Gastrocnemius medialis (tissue), 4 donors: ENCODE measurements around the gene HUWE1. TPM values are rescaled to one million over a fixed set of nuclear protein-coding genes. Genes with fewer than 3 reads are reported as not detected.
"Not testable (repeated sequence)": the region's sequence is repeated elsewhere in the genome, so short reads cannot be mapped to it uniquely, and the experiment has no call there.

Experiments
- ATAC-seq, 2 donors: fragments of 150-250 bp; one replicate each; pipeline ENCODE4 v1.9.1; 2016
- DNase-seq, 2 donors: peaks; one replicate each; pipeline ENCODE4 v3.0.0-alpha.2; 2019
- H3K27ac ChIP-seq, 4 donors: fragments of 200-600 bp; sonication (generic); 1 replicate in 1 of 4; 2 replicates in 3 of 4; pipeline ENCODE4 v1.5.1; 2016 to 2018; ENCODE audit warnings: mild to moderate bottlenecking in 2 of 4, moderate library complexity in 1 of 4
- H3K27me3 ChIP-seq, 3 donors: fragments of 200-600 bp; sonication (generic) in 2 of 3; 1 replicate in 1 of 3; 2 replicates in 2 of 3; pipeline versions ENCODE4 v1.5.1 to v1.6.0; 2016 to 2019; ENCODE audit warnings: mild to moderate bottlenecking in 1 of 3, moderate library complexity in 1 of 3
- H3K36me3 ChIP-seq, 2 donors: fragments of 200-600 bp; sonication (generic) in 1 of 2; one replicate each; pipeline ENCODE4 v1.5.1; 2017 to 2018
- H3K4me1 ChIP-seq, 2 donors: fragments of 200-600 bp; sonication (generic) in 1 of 2; one replicate each; pipeline ENCODE4 v1.5.1; 2016 to 2017; ENCODE audit warnings: mild to moderate bottlenecking in 2 of 2
- H3K4me3 ChIP-seq, 4 donors: fragments of 200-600 bp; sonication (generic) in 3 of 4; 1 replicate in 1 of 4; 2 replicates in 3 of 4; pipeline ENCODE4 v1.5.1; 2016 to 2019; ENCODE audit warnings: mild to moderate bottlenecking in 2 of 4
- H3K9me3 ChIP-seq, 3 donors: fragments of 200-600 bp; sonication (generic) in 2 of 3; 1 replicate in 1 of 3; 2 replicates in 2 of 3; pipeline ENCODE4 v1.5.1; 2016 to 2019
- POLR2A ChIP-seq, 2 donors: fragments of 450-650 bp; IDR thresholded peaks; one replicate each; pipeline ENCODE4 v1.6.1; 2017; ENCODE audit warnings: antibody characterized with exemption in 2 of 2, mild to moderate bottlenecking in 2 of 2, moderate library complexity in 2 of 2
- in situ Hi-C, 4 donors: fragments of 200-750 bp; cut with MboI; loops; one replicate each; pipeline versions ENCODE4 v1.15.0 to v1.8.0; 2017; ENCODE audit warnings: low sequenced_read_pairs in 4 of 4
- intact Hi-C: fragments of 100-400 bp; cut with DNase I; formaldehyde crosslinking; loops from one replicate; pipeline ENCODE4 v1.15.1; 2023; ENCODE audit warnings: low total_unique reads
- total RNA-seq, 4 donors: library from RNA; depleted of rRNA; stranded (reverse); fragments of >200 nt; gene quantifications; one replicate each; pipeline versions ENCODE4 v1.1.0 to v1.2.3, GENCODE V29; 2016
- TF ChIP-seq, protein P1 (sequence below), 5 experiments: fragments of 450-650 bp in 3 of 5; fragments of 200-600 bp in 2 of 5; sonication (generic) in 2 of 5; IDR thresholded peaks in 4 of 5; conservative IDR thresholded peaks in 1 of 5; 1 replicate in 4 of 5; 2 replicates in 1 of 5; pipeline ENCODE4 v1.5.1; 2016 to 2019; ENCODE audit warnings: antibody characterized with exemption in 5 of 5, mild to moderate bottlenecking in 3 of 5, moderate library complexity in 3 of 5

The HUWE1 gene
- total RNA-seq, 4 donors from 2014 or later, result 99.7 to 173 (median 142) TPM

- no peaks in the 10 kb centered on the region for H3K27me3 ChIP-seq
- H3K4me3 ChIP-seq, result no peak overlapping the region
- DNase-seq (no peak), ATAC-seq (no peak)
- no peaks in the 10 kb centered on the region for H3K4me1 ChIP-seq
- no peak overlapping the region for H3K27ac ChIP-seq
- in situ Hi-C loops, result no loop called here
- no peaks in the 10 kb centered on the region for H3K36me3 ChIP-seq
- TF ChIP-seq, protein P1, sequence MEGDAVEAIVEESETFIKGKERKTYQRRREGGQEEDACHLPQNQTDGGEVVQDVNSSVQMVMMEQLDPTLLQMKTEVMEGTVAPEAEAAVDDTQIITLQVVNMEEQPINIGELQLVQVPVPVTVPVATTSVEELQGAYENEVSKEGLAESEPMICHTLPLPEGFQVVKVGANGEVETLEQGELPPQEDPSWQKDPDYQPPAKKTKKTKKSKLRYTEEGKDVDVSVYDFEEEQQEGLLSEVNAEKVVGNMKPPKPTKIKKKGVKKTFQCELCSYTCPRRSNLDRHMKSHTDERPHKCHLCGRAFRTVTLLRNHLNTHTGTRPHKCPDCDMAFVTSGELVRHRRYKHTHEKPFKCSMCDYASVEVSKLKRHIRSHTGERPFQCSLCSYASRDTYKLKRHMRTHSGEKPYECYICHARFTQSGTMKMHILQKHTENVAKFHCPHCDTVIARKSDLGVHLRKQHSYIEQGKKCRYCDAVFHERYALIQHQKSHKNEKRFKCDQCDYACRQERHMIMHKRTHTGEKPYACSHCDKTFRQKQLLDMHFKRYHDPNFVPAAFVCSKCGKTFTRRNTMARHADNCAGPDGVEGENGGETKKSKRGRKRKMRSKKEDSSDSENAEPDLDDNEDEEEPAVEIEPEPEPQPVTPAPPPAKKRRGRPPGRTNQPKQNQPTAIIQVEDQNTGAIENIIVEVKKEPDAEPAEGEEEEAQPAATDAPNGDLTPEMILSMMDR (IDR thresholded peaks at IDR 0.05 in 4 of 5, conservative IDR thresholded peaks at IDR 0.05 in 1 of 5), result no peak
- TF ChIP-seq POLR2A (IDR thresholded peaks at IDR 0.05), result no peak
- intact Hi-C loops, result no loop called here
- H3K9me3 ChIP-seq, result no peaks in the 10 kb centered on the region
Observed at GRCh38 chrX:53526999-53527398, 159.5 kb downstream of the HUWE1 start.

GRCh38 chrX:53511322-53511721 is 175.2 kb downstream of the HUWE1 start:
- TF ChIP-seq POLR2A (IDR thresholded peaks at IDR 0.05), result no peak
- TF ChIP-seq, protein P1 (IDR thresholded peaks at IDR 0.05 in 4 of 5, conservative IDR thresholded peaks at IDR 0.05 in 1 of 5), result no peak
- in situ Hi-C loops, result no loop called here
- ATAC-seq, result no peak

GRCh38 chrX:53504035-53504434 is 182.5 kb downstream of the HUWE1 start:
- in situ Hi-C loops, DNase-seq, H3K27me3 ChIP-seq, H3K9me3 ChIP-seq, ATAC-seq, H3K4me3 ChIP-seq, H3K27ac ChIP-seq, intact Hi-C loops, H3K4me1 ChIP-seq, H3K36me3 ChIP-seq: not testable (repeated sequence)

More at GRCh38 chrX:53511322-53511721, 175.2 kb downstream of the HUWE1 start:
- Histone ChIP-seq H3K9me3 (no peaks in the 10 kb centered on the region), H3K4me1 (no peaks in the 10 kb centered on the region), H3K4me3 (no peak overlapping the region), H3K36me3 (no peaks in the 10 kb centered on the region), H3K27me3 (peaks cover 0 to 7% (median 3%) of the 10 kb centered on the region in 3 donors), H3K27ac (no peak overlapping the region)
- intact Hi-C loops, result no loop called here
- no peak for DNase-seq

- Histone ChIP-seq H3K27ac (no peak overlapping the region), H3K36me3 (no peaks in the 10 kb centered on the region), H3K9me3 (no peaks in the 10 kb centered on the region), H3K4me3 (no peak overlapping the region), H3K27me3 (peaks cover 0 to 6% (median 0%) of the 10 kb centered on the region in 3 donors), H3K4me1 (no peaks in the 10 kb centered on the region)
- no peak for DNase-seq
- ATAC-seq, result no peak
- in situ Hi-C loops (no loop called here), intact Hi-C loops (no loop called here)
- TF ChIP-seq POLR2A (IDR thresholded peaks at IDR 0.05), result no peak
Observed at GRCh38 chrX:53494436-53494835, 192.1 kb downstream of the HUWE1 start.

DNA sequence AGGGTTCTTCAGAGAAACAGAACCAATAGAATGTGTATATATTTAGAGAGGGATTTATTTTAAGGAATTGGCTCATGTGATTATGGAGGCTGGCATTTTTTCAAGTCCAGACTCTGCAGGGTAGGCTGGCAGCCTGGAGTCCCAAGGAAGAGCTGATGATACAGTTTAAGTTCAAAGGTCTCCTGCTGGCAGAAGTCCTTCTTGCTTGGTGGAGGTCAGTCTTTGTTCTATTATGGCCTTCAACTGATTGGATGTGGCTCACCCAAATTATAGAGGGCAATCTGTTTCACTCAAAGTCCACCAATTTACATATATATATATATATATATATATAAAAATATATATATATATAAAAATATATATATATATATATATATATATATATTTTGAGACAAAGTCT is 200.2 kb downstream of the HUWE1 start:
- H3K27ac ChIP-seq, result no peak overlapping the region
- no peaks in the 10 kb centered on the region for H3K9me3 ChIP-seq
- ATAC-seq (no peak), DNase-seq (no peak)
- H3K27me3 ChIP-seq, result peaks cover 0 to 6% (median 0%) of the 10 kb centered on the region in 3 donors
- H3K4me1 ChIP-seq, result no peaks in the 10 kb centered on the region
- intact Hi-C loops, result no loop called here
- no peak overlapping the region for H3K4me3 ChIP-seq
- H3K36me3 ChIP-seq, result no peaks in the 10 kb centered on the region
- in situ Hi-C loops, result no loop called here
- TF ChIP-seq POLR2A (IDR thresholded peaks at IDR 0.05), result no peak
- TF ChIP-seq, protein P1 (IDR thresholded peaks at IDR 0.05 in 4 of 5, conservative IDR thresholded peaks at IDR 0.05 in 1 of 5), result no peak

- DNase-seq (no peak), ATAC-seq (no peak)
- TF ChIP-seq, protein P1 (IDR thresholded peaks at IDR 0.05 in 4 of 5, conservative IDR thresholded peaks at IDR 0.05 in 1 of 5), result no peak
- no peak for TF ChIP-seq POLR2A (IDR thresholded peaks at IDR 0.05)
- H3K9me3 ChIP-seq, result no peaks in the 10 kb centered on the region
- H3K4me1 ChIP-seq, result no peaks in the 10 kb centered on the region
- H3K27ac ChIP-seq, result no peak overlapping the region
- H3K4me3 ChIP-seq, result no peak overlapping the region
- no peaks in the 10 kb centered on the region for H3K27me3 ChIP-seq
- in situ Hi-C loops (no loop called here), intact Hi-C loops (no loop called here)
- H3K36me3 ChIP-seq, result no peaks in the 10 kb centered on the region
Observed at GRCh38 chrX:53483838-53484405, 202.6 kb downstream of the HUWE1 start.
